GM20000 (cell line): Measurements from ENCODE around the gene NTN5.

Experiments used
- DNase-seq: peaks from one replicate; pipeline ENCODE4 v3.0.0; 2012; ENCODE audit warnings: low spot score
- TF ChIP-seq, protein P1 (sequence below): IDR thresholded peaks from 2 replicates; pipeline ENCODE4 v1.5.1; 2012; ENCODE audit warnings: mild to moderate bottlenecking, control low read depth; ENCODE audit errors: extremely low read depth, missing control alignments

Gene NTN5

DNA sequence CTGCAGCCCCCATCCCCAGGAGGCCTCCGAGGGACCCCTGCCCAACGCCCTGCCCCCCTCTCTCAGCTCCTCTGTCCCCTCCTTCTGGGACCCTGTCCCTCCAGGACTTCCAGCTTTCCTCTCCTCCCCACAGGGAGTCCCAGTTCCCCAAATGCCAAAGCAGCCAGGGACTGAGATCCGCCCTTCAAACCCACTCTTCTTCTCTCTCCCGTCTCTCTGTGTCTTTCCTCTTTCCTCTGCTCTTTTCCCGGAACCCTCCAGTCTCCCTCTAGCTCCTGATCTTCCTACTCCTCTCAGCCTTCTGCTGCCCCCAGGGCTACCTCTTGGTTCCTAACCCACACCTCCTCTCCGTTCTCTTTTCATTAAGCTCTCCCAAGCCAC, 27.2 kb downstream of the NTN5 start:
- peak; percentile 13 for DNase-seq
- TF ChIP-seq, protein P1, sequence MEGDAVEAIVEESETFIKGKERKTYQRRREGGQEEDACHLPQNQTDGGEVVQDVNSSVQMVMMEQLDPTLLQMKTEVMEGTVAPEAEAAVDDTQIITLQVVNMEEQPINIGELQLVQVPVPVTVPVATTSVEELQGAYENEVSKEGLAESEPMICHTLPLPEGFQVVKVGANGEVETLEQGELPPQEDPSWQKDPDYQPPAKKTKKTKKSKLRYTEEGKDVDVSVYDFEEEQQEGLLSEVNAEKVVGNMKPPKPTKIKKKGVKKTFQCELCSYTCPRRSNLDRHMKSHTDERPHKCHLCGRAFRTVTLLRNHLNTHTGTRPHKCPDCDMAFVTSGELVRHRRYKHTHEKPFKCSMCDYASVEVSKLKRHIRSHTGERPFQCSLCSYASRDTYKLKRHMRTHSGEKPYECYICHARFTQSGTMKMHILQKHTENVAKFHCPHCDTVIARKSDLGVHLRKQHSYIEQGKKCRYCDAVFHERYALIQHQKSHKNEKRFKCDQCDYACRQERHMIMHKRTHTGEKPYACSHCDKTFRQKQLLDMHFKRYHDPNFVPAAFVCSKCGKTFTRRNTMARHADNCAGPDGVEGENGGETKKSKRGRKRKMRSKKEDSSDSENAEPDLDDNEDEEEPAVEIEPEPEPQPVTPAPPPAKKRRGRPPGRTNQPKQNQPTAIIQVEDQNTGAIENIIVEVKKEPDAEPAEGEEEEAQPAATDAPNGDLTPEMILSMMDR = no peak

DNA sequence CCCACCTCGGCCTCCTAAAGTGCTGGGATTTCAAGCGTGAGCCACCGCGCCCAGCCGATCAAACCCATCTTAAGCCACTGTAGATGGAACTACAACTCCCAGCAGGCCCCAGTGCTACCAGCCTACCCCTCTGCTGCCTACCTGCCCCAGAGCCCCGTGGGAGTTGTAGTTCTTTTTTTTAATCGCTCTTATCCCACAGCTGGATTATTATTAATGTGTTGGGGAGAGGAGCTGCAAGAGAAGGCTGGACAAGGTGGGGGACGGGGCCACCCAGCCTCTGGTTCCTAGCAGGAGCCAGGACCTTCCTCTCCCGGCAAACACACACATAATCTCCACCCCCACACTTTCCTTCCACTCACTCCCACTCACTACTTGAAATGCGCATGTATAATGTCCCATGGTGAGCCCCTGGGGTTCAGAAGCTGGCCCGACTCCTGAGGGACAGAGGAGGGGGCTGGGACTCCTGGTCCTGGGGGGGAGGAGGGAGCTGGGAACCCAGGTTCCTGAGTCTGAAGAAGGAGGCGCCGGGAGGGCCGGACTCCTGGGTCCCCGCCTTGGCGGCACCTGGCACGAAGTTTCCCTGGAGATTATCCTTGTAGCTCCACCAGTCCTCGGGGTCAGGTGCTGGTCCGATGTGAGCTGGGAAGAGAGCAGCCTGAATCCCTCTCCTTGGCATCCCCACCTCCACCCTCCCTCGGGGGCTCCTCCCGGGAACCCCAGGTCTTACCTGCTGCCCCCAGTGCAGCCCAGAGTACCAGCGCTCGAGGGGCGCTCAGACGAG, 27.8 kb downstream of the NTN5 start:
- peak; percentile 79 for DNase-seq
- TF ChIP-seq, protein P1 = no peak

DNA sequence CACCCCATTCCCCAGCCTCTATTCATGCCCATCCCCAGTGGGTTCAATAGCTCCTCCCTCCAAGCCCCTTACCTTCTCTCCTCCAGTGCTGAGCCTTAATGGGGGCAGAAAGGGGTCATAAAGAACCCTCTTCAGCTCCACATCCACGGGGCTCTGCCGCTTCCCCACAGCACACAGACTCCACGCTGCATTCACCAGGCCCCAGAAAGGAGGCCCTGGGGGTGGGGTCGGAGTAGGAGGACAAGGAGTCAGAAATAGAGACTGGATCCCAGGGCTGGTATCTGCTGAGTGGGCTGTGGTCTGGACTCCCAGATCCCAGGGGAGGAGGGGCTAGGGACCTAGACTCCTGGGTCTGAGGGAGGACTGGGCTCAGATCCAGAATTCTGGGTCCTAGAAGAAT, 28.5 kb downstream of the NTN5 start:
- no peak for DNase-seq
- TF ChIP-seq, protein P1 = no peak

DNA sequence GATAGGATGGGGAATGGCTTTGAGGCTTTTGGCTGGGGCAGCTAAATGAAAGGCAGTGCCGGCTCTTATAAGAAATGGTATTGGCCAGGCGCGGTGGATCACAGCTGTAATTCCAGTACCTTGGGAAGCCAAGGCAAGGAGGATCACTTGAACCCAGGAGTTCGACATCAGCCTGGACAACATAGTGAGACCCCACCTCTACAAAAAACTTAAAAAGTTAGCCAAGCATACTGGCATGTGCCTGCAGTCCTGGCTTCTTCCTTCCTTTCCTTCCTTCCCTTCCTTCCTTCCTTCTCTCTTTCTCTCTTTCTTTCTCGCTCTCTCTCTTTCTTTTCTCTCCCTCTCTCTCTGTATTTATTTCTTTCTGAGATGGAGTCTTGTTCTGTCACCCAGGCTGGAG, 30.0 kb downstream of the NTN5 start:
- no peak for DNase-seq
- TF ChIP-seq, protein P1 = no peak

DNA sequence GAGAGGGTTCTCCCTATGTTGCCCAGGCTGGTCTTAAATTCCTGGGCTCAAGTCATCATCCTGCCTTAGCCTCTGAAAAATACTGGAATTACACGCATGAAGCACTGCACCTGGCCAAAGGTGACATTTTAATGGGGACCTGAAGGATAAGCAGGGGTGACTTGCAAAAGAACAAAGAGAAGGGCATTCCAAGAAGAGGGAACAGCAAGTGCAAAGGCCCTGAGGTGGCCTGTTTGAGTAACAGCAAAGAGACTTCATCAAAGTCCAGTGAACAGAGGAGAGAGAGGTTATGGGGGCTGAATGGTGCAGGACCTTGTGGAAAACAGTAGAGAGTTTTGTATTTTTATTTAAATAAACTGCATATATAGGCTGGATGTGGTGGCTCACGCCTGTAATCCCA, 31.0 kb downstream of the NTN5 start:
- no peak for DNase-seq
- TF ChIP-seq, protein P1 = no peak

DNA sequence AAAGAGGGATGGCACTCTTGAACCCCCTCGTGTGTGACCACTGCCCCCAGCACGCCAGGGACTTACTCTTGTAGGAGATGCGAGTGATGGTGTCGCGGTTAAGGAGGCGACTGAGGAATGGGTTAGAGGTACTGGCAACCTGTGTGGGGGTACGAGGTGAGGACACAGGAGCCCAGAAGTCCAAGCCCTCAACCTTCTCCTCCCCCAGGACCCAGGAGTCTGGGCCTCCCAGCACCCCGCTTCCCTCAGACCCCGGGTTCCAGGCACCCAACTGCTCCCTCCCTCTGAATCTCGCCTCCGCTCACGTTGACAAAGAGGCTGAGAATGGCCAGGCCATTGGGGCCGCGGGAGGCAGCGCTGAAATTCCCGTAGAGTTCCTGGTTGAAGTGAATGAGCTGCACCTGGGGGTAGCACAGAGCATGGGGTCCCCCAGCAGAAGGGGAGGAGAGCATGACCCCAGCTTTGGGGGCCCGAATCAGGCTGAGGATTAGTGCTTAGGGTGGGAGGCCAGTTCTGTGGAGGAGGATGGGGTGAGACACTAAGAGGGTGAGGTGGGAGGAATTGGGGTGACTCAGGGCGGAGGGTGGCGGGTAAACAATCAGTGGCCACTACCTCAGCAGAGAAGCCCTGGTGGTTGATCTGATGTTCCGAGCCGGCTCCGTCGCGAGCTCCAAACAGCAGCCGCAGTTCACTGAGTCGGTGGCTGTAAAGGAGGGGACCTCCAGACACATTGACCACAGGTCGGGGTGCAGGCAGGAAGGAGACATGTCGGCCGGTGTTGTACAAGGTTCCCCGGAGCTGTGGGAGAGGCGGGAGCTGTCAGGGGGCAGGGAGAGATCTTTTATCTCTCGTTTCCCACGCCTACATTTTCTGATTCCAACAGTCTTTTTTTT, 33.1 kb downstream of the NTN5 start:
- no peak for DNase-seq
- TF ChIP-seq, protein P1 = no peak

DNA sequence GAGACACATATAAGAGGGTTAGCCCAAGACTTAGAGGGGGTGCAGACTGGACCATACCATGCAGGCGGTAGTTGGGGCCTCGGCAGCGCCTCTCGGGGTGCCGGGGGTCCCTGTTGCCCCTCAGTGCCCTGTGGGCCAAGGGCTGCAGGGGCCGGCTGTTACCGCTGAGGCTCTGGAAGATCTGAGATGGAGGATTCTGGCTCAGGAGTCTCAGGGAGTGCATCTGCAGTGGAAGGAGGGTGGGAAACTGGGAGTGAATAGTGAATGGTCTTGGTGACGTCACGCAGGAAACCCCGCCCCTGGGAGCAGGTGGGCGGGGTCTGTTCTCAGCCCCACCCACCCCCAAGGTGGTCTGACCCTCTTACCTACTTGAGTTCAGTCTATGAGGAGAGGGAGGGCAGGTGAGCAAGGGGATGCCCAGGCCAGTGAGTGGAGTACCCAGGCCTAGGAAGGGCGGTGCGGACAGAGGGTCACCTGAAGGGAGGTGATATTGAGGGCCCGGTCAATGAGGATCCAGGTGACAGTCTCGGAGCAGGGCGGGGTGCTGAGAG, 33.9 kb downstream of the NTN5 start:
- DNase-seq = no peak
- TF ChIP-seq, protein P1 = no peak
